Peyer's patch (tissue), 4 donors: ENCODE measurements around the gene ZMYND19. TPM values are rescaled to one million over a fixed set of nuclear protein-coding genes. Genes with fewer than 3 reads are reported as not detected.

Experiments
- DNase-seq, 3 donors: peaks; one replicate each; pipeline ENCODE4 v3.0.0-alpha.2; 2017 to 2019
- H3K27ac ChIP-seq, 4 donors: fragments of 200-600 bp; sonication (generic); one replicate each; pipeline ENCODE4 v1.5.1; 2016 to 2019
- H3K27me3 ChIP-seq, 2 donors: fragments of 200-600 bp; sonication (generic); one replicate each; pipeline ENCODE4 v1.5.1; 2019
- H3K36me3 ChIP-seq, 3 donors: fragments of 200-600 bp; sonication (generic); one replicate each; pipeline ENCODE4 v1.5.1; 2016 to 2019
- H3K4me1 ChIP-seq, 4 donors: fragments of 200-600 bp; sonication (generic); one replicate each; pipeline ENCODE4 v1.5.1; 2016 to 2019
- H3K4me3 ChIP-seq, 4 donors: fragments of 200-600 bp; sonication (generic); 1 replicate in 3 of 4; 2 replicates in 1 of 4; pipeline ENCODE4 v1.5.1; 2016 to 2019; ENCODE audit warnings: mild to moderate bottlenecking in 1 of 4
- H3K9me3 ChIP-seq, 4 donors: fragments of 200-600 bp; sonication (generic); one replicate each; pipeline ENCODE4 v1.5.1; 2016 to 2019; ENCODE audit warnings: mild to moderate bottlenecking in 1 of 4
- POLR2A ChIP-seq, 2 donors: fragments of 450-650 bp; IDR thresholded peaks; one replicate each; pipeline ENCODE4 v1.5.1; 2017; ENCODE audit warnings: antibody characterized with exemption in 2 of 2, mild to moderate bottlenecking in 2 of 2, moderate library complexity in 2 of 2
- total RNA-seq, 4 donors: library from RNA; depleted of rRNA; stranded (reverse); fragments of >200 nt; gene quantifications; one replicate each; pipeline ENCODE4 v1.1.0, GENCODE V29; 2016
- TF ChIP-seq, protein P1 (sequence below), 6 experiments: fragments of 450-650 bp in 4 of 6; fragments of 200-600 bp in 2 of 6; sonication (generic) in 1 of 6; IDR thresholded peaks; one replicate each; pipeline ENCODE4 v1.5.1; 2017 to 2019; ENCODE audit warnings: antibody characterized with exemption in 6 of 6, mild to moderate bottlenecking in 3 of 6, moderate library complexity in 1 of 6

ZMYND19 gene
- total RNA-seq, 4 donors from 2014 or later, result 8.8 to 16.8 (median 12.9) TPM

DNA sequence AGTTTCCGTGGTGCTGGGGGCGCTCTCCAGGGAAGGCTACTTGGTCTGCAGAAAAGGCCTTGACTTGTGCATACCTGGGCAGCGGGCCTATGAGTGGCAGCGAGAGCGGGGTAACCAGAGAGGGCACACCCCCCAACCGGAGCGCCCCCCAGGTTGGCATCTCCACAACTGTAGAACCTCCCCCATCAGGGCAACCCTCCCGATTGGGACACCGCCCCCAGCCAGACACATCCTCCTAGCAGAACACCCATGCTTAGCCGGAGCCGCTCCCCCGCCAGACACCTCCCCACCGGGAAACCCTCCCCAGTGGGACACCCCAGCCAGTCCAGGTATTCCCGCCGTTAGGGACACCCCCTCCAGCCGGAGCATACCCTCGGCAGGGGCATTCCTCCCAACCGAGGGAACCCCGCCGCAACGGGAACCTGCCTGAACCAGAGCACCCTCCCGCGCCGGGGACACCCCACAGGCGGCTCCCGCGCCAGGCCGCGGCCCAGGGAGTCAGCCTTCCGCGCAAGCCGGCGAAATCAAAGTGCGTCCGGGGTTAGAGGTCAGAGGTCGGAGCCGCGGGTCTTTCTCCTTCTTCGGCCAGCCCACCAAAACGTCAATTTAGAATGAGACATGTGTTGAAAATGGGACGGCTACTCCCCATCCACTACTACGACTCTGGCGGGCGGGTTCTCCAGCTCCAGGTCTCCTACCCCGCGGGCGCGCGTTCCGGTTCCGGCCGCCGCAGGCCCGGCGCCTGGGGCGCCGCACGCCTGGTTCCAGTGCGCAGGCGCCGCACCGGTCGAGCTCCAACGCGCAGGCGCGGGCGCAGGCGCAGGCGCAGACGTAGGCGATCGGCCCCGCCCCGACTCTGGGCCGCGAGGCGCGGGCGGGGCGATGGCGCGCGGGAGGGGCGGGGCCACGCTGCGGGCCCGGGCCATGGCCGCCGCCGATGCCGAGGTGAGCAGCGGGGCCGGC is 28.1 kb upstream of the ZMYND19 start, which contains the start of gene EHMT1:
EHMT1 (plus strand) TSS at position 901 of the 963 bp plus-strand sequence; CDS start at position 925, 24 bp downstream.
- Histone ChIP-seq H3K27me3 (no peaks in the 10 kb centered on the region), H3K4me3 (peak within 1 kb of the TSS; percentile 73 to 94 (median 90)), H3K9me3 (no peaks in the 10 kb centered on the region), H3K4me1 (peaks cover 0 to 41% (median 17%) of the 10 kb centered on the region in 4 donors), H3K36me3 (peaks cover 0 to 30% (median 0%) of the 10 kb centered on the region in 3 donors), H3K27ac (peak within 1 kb of the TSS; percentile 90 to 96 (median 93))
- peak; percentile 76 to 93 (median 92) for DNase-seq
- TF ChIP-seq, protein P1, sequence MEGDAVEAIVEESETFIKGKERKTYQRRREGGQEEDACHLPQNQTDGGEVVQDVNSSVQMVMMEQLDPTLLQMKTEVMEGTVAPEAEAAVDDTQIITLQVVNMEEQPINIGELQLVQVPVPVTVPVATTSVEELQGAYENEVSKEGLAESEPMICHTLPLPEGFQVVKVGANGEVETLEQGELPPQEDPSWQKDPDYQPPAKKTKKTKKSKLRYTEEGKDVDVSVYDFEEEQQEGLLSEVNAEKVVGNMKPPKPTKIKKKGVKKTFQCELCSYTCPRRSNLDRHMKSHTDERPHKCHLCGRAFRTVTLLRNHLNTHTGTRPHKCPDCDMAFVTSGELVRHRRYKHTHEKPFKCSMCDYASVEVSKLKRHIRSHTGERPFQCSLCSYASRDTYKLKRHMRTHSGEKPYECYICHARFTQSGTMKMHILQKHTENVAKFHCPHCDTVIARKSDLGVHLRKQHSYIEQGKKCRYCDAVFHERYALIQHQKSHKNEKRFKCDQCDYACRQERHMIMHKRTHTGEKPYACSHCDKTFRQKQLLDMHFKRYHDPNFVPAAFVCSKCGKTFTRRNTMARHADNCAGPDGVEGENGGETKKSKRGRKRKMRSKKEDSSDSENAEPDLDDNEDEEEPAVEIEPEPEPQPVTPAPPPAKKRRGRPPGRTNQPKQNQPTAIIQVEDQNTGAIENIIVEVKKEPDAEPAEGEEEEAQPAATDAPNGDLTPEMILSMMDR (IDR thresholded peaks at IDR 0.05), result peak in 1 of 6 experiments; percentile 6
- peak; percentile 82 to 84 for TF ChIP-seq POLR2A (IDR thresholded peaks at IDR 0.05)

DNA sequence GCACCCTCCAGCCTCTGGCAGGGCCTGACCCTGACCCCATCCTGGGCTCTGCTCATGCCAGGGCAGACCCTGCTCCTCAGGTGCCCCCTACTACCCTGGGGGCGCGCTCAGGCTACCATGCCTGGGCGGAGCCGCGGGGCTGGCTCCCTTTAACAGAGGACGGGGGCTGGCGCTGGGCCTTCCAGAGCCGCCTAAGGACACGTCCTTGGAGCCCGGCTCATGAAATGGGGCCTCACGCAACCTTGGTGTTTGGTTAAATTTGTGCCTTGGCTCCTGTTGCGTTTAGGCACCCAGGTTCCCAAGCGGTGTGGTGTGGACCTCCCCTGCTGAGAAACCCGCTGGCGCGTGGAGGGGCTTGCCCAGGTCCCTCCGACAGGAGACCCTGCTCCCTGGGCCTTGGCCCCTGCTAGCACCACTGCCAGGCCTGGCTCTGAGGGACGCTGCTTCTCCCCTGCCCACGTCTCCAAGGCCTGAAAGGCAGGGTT is 25.1 kb upstream of the ZMYND19 start:
- no peaks in the 10 kb centered on the region for H3K9me3 ChIP-seq
- no peak overlapping the region for H3K4me3 ChIP-seq
- H3K27me3 ChIP-seq, result no peaks in the 10 kb centered on the region
- DNase-seq, result no peak
- no peak for TF ChIP-seq POLR2A (IDR thresholded peaks at IDR 0.05)
- H3K36me3 ChIP-seq, result peaks cover 0 to 33% (median 0%) of the 10 kb centered on the region in 3 donors
- H3K27ac ChIP-seq, result no peak overlapping the region
- peaks cover 7 to 57% (median 20%) of the 10 kb centered on the region in 4 donors for H3K4me1 ChIP-seq

DNA sequence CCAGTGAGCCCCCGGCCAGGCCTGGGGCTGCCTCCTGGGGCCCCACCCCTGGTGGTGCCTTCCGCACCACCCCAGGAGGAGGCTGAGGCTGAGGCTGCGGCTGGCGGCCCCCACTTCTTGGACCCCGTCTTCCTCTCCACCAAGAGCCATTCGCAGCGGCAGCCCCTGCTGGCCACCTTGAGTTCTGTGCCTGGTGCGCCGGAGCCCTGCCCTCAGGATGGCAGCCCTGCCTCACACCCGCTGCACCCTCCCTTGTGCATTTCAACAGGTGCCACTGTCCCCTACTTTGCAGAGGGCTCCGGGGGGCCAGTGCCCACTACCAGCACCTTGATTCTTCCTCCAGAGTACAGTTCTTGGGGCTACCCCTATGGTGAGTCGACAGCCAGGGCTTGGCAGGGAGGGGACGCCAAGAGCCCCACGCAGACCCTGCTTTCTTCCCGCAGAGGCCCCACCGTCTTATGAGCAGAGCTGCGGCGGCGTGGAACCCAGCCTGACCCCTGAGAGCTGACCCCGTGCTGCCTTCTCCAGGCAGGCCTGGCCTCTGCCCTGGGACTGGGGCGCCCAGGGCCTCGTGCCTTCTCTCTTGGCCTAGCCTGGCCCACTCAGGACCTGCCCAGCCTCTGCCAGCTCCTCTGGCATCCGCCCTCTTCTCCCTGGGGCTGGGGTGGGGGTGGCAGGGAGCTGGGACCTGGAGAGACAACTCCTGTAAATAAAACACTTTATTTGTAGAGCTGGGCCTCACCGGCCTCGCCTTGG is 24.5 kb upstream of the ZMYND19 start:
- no peaks in the 10 kb centered on the region for H3K27me3 ChIP-seq
- H3K9me3 ChIP-seq, result no peaks in the 10 kb centered on the region
- H3K4me1 ChIP-seq, result peaks cover 7 to 51% (median 17%) of the 10 kb centered on the region in 4 donors
- TF ChIP-seq, protein P1 (IDR thresholded peaks at IDR 0.05), result no peak
- TF ChIP-seq POLR2A (IDR thresholded peaks at IDR 0.05), result no peak
- H3K36me3 ChIP-seq, result peaks cover 0 to 33% (median 0%) of the 10 kb centered on the region in 3 donors
- no peak overlapping the region for H3K27ac ChIP-seq
- H3K4me3 ChIP-seq, result no peak overlapping the region
- peak in 1 of 3 donors; percentile 44 for DNase-seq

DNA sequence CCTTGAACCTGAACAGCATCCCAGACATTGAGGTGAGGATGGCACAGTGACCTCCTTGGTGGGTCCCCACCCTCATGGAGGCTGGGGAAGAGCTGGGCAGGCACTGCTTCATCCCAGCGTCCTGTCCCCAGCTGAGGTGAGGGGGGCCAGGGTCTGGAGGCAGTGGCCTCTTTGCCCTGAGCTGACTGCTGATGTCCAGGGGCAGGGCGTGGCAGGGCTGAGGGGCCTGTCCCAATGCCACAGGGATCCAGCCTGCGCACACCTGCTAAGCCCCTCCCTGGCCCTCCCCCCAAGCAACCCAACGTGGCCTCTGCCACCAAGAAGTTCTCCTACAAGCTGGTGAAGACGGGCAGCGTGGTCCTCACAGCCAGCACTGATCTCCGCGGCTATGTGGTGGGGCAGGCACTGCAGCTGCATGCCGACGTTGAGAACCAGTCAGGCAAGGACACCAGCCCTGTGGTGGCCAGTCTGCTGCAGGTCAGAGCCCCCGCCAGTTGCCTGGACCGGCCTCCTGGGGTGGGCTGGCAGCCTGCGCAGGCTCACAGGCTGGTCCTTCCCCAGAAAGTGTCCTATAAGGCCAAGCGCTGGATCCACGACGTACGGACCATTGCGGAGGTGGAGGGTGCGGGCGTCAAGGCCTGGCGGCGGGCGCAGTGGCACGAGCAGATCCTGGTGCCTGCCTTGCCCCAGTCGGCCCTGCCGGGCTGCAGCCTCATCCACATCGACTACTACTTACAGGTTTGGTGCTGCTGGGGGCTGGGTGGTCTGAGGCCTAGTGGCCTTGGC is 23.6 kb upstream of the ZMYND19 start:
- H3K4me3 ChIP-seq, result no peak overlapping the region
- H3K27me3 ChIP-seq, result no peaks in the 10 kb centered on the region
- peak in 1 of 3 donors; percentile 52 for DNase-seq
- H3K36me3 ChIP-seq, result peaks cover 0 to 40% (median 0%) of the 10 kb centered on the region in 3 donors
- H3K27ac ChIP-seq, result peak overlapping the region in 2 of 4 donors; percentile 94 to 96
- H3K9me3 ChIP-seq, result no peaks in the 10 kb centered on the region
- TF ChIP-seq, protein P1 (IDR thresholded peaks at IDR 0.05), result no peak
- TF ChIP-seq POLR2A (IDR thresholded peaks at IDR 0.05), result no peak
- H3K4me1 ChIP-seq, result peaks cover 7 to 50% (median 17%) of the 10 kb centered on the region in 4 donors

DNA sequence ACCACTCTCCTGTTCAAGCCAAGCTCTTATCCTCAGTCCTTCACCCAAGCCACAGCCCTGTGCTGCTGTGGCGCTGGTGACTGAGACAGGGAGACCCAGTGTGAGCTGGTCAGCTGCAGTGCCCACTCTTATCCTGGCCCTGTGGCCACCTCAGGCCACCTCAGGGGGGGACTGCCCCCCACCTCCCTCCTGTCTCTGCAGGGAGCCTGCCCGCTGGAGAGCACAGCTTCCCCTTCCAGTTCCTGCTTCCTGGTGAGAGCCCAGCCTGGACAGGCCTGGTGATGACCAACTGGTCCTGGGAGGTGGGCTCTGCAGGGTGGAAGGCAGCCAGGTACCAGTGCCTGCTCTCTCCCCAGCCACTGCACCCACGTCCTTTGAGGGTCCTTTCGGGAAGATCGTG is 22.9 kb upstream of the ZMYND19 start:
- peaks cover 0 to 41% (median 0%) of the 10 kb centered on the region in 3 donors for H3K36me3 ChIP-seq
- H3K4me3 ChIP-seq, result peak overlapping the region in 1 of 4 donors; percentile 25
- DNase-seq, result no peak
- peak overlapping the region in 3 of 4 donors; percentile 85 to 96 (median 94) for H3K27ac ChIP-seq
- no peaks in the 10 kb centered on the region for H3K9me3 ChIP-seq
- TF ChIP-seq, protein P1 (IDR thresholded peaks at IDR 0.05), result no peak
- H3K27me3 ChIP-seq, result no peaks in the 10 kb centered on the region
- H3K4me1 ChIP-seq, result peaks cover 7 to 54% (median 17%) of the 10 kb centered on the region in 4 donors
